Measurements from ENCODE around the gene PIGH.

The PIGH gene

GRCh38 chr14:67574806-67575205, 25.3 kb downstream of the PIGH start:
- no peak for DNase-seq (ENCODE audit: low read depth)

DNA sequence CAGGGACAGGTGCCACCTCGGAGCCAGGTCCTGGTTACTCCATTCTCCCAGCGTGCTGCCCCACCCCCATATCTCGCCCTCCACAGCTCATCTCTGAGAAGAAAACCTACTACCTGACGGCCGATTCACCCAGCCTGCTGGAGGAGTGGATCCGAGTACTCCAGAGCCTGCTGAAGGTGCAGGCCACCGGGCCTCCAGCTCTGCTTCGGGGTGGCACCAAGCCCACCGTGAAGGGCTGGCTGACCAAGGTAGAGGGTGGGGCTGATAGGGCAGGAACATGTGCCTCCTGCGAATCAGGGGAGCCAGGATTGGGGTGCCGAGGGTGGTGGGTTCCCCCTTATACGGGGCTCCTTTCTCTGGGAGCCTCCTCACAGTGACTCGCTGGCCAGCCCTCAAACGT, 25.9 kb downstream of the PIGH start:
- DNase-seq (ENCODE audit: low read depth) = no peak

- DNase-seq (ENCODE audit: low read depth) = no peak
These were observed 26.6 kb downstream of the PIGH start for GRCh38 chr14:67573228-67574010.

DNA sequence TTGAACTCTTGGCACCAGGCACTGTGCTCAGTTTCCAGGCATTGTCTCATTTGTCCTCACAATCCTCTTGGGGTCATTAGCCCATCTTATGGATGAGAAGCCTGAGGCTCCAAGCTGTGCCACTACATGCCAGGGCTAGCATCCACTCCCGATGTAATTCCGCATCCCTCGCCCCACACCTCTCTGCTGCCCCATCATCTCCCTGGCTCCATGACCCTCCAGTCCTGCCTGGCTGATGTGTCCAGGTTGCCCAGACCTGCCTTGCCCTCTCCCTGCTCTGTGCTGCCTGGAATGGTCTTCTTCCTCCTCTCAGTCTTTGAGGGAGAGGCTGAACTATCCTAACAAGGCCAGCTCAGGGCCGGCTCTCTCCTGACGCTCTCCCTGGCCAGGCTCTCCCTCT, 27.5 kb downstream of the PIGH start:
- no peak for DNase-seq (ENCODE audit: low read depth)

DNA sequence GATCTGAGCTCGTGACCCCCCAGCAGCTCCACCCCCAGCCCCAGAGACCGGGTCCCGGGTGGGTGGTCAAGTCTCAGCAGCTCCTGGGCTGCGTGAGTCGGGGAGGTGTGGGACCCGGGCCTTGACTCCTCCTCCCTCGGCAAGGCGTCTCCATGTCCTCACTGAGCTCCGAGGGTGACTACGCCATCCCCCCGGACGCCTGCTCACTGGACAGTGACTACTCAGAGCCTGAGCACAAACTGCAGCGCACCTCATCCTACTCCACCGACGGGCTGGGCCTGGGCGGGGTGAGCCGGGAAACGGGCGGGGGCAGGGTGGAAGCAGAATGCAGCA, 28.1 kb downstream of the PIGH start:
- DNase-seq (ENCODE audit: low read depth) = no peak

- peak; percentile 50 for DNase-seq (ENCODE audit: low read depth)
These were observed 28.6 kb downstream of the PIGH start for GRCh38 chr14:67571275-67571990.

DNA sequence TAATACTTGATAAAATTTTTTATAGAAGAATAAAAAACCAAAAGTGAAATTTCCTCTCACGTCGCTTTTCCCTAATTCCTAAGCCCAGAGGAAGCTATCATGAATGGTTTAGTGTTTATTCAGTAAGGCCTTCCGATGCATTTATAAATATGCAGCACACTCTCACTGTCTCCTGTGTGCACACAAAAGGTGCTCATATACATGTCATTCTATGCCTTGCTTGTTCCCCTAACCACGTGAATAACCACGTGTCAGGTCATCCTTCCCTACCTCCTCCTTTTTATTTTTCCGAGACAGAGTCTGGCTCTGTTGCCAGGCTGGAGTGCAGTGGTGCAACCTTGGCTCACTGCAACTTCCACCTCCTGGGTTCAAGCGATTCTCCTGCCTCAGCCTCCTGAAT, 29.6 kb downstream of the PIGH start:
- no peak for DNase-seq (ENCODE audit: low read depth)

GRCh38 chr14:67569651-67570290, 30.3 kb downstream of the PIGH start:
- DNase-seq (ENCODE audit: low read depth) = no peak

GRCh38 chr14:67569011-67569650, 30.9 kb downstream of the PIGH start:
- no peak for DNase-seq (ENCODE audit: low read depth)

DNA sequence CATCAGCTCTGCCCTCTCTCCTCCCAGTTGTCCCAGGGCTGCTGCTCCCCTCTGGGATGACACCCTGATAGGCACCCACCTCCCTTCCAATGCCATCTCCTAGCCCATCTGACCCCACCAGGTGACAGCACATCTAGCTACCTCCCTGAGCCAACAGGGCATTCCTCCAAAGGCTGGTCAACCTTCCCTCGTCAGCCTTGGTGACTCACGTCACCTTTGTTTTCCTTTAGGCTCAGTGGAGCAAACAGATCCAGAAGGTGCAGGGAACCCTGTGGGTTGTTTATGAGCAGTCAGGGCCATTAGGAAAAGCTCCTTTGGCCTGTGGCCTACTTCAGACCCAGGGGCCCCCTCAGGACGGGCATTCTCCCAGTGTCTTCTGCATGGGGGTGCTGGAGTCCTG, 32.4 kb downstream of the PIGH start:
- no peak for DNase-seq (ENCODE audit: low read depth)

GRCh38 chr14:67566908-67567307, 33.2 kb downstream of the PIGH start:
- no peak for DNase-seq (ENCODE audit: low read depth)

- DNase-seq (ENCODE audit: low read depth) = no peak
These were observed 35.8 kb downstream of the PIGH start for GRCh38 chr14:67564236-67564635.

DNA sequence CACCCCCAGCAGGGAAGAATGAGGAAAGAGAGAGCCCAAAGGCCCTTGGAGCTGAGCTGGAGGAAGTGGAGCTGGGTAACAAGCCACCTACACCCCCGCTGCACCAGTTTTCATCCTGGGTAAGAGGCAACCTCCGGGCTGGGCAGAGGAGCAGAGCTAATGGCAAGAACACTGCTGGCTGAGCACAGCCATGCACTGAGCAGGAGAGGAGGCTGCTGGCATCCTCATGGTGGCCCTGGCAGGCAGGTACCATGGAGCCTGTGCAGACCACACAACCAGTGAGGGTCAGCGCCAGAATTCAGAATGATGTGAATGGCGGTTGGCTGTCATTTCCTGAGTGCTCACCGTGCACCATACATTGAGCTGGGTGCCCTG, 37.3 kb downstream of the PIGH start:
- no peak for DNase-seq (ENCODE audit: low read depth)

GRCh38 chr14:67562025-67562775, 37.9 kb downstream of the PIGH start:
- no peak for DNase-seq (ENCODE audit: low read depth)

GRCh38 chr14:67559639-67560038, 40.4 kb downstream of the PIGH start:
- DNase-seq (ENCODE audit: low read depth) = no peak

DNA sequence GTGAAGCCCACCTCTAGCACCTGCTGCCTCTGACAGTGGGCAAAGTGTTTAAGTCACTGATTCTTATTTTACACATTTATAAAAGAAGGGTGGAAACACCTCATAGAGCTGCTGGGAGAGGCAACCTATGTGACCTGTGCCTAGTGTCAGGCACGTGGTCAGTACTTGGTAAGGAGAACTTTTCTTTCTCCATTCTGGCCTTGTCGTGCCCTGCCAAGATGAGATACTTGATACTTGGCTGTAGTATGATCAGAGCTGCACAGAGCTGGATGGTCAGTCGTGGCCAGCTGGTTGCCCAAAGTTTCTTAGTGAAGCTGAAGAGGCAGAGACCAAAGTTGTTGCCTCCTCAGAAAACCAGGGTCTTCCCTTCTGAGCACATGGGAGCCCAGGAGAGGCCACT, 42.4 kb downstream of the PIGH start:
- no peak for DNase-seq (ENCODE audit: low read depth)

- DNase-seq (ENCODE audit: low read depth) = no peak
These were observed 43.0 kb downstream of the PIGH start for GRCh38 chr14:67557118-67557517.

DNA sequence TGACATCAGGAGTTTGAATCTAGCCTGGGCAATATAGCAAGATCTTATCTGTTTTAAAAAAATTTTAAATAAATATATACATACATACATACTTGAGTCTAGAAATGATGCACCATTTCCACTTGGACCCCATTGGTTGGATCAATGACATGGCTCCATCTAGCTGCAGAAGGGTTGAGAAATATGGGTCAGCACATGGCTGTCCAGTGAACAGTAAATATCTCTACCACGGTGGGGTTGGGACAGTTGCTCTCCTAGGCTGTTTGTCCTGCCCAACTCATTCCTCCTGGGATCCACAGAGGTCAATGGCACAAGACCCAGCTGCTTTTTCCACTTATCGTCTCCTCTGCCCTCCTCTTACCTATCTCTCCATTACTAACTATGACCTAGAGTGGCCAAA, 43.4 kb downstream of the PIGH start:
- DNase-seq (ENCODE audit: low read depth) = no peak

GRCh38 chr14:67555518-67556090, 44.5 kb downstream of the PIGH start:
- no peak for DNase-seq (ENCODE audit: low read depth)

- no peak for DNase-seq (ENCODE audit: low read depth)
These were observed 45.7 kb downstream of the PIGH start for GRCh38 chr14:67554341-67554740.

DNA sequence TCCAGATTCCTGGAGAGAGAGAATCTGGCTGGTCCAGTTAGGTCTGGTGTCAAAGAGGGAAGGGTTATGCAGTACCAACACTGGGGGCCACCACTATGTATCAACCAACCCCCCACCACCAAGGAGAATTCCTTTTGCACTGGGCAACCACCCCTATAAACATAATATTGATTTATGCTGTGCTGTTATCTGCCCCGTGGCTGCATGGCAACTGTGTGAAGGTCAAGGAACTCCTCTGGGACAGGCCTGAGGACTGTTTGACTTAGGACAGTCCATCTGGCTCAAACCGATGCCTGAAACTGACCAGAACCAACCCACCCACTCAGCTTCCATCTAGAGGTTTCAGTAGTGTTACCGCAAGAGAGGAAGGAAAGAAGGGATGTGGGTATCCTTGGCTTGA, 46.5 kb downstream of the PIGH start:
- no peak for DNase-seq (ENCODE audit: low read depth)

DNA sequence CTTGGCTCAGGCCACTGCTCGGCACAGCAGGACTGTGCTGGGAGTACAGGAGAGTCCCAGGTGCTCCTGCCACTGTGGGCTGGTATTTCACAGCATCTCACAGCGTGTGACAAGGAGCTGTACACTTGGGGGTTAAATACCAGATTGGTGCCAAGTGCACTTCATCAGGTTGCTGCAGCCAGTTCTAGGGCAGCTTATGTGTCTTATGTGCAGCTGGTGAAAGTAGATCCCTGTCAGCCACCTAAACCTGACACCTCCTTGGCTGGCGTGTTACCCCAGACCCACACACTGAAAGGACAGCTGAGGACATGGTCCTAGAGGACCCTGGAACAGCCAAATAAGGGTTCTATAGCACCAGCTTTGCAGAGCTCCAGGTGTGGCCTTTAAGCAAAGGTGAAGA, 48.1 kb downstream of the PIGH start:
- no peak for DNase-seq (ENCODE audit: low read depth)

Data from T follicular helper cell (primary cell).